CD4-positive, alpha-beta T cell treated with Interleukin-6 for 4 hours (primary cell): Measurements from ENCODE around the gene ABCB6.
"Not testable (repeated sequence)": the region's sequence is repeated elsewhere in the genome, so short reads cannot be mapped to it uniquely, and the experiment has no call there.

Experiments
- DNase-seq: peaks from one replicate; pipeline ENCODE4 v3.0.0-alpha.2; 2020; ENCODE audit warnings: mixed read lengths

Gene ABCB6

GRCh38 chr2:219213026-219213415, 5.7 kb downstream of the ABCB6 start:
- DNase-seq = no peak

GRCh38 chr2:219210886-219211362, 7.8 kb downstream of the ABCB6 start:
- no peak for DNase-seq

- DNase-seq = no peak
Observed at GRCh38 chr2:219210196-219210885, 8.4 kb downstream of the ABCB6 start.

- no peak for DNase-seq
Observed at GRCh38 chr2:219209236-219210195, 9.2 kb downstream of the ABCB6 start.

- no peak for DNase-seq
Observed at GRCh38 chr2:219207884-219208740, 10.6 kb downstream of the ABCB6 start.

GRCh38 chr2:219207134-219207883, 11.4 kb downstream of the ABCB6 start:
- DNase-seq = no peak

- DNase-seq = peak; percentile 97
Observed at GRCh38 chr2:219206328-219207133, 12.2 kb downstream of the ABCB6 start, which contains the start of gene ZFAND2B. Gene ZFAND2B (plus strand): TSS chr2:219206782. CDS start chr2:219206988, 206 bp downstream.

- DNase-seq = no peak
Observed at GRCh38 chr2:219205981-219206327, 12.8 kb downstream of the ABCB6 start.

GRCh38 chr2:219205165-219205538, 13.6 kb downstream of the ABCB6 start:
- no peak for DNase-seq

- DNase-seq = no peak
Observed at GRCh38 chr2:219204425-219205164, 14.2 kb downstream of the ABCB6 start.

- not testable (repeated sequence) for DNase-seq
Observed at GRCh38 chr2:219201331-219201730, 17.4 kb downstream of the ABCB6 start.

- DNase-seq = peak; percentile 32
Observed at GRCh38 chr2:219200502-219201326, 18.0 kb downstream of the ABCB6 start.

GRCh38 chr2:219199470-219200211, 19.1 kb downstream of the ABCB6 start:
- DNase-seq = no peak

GRCh38 chr2:219198974-219199373, 19.8 kb downstream of the ABCB6 start:
- DNase-seq = no peak

GRCh38 chr2:219197388-219197787, 21.4 kb downstream of the ABCB6 start:
- no peak for DNase-seq

- DNase-seq = no peak
Observed at GRCh38 chr2:219186754-219187456, 31.9 kb downstream of the ABCB6 start.

- no peak for DNase-seq
Observed at GRCh38 chr2:219184121-219184520, 34.6 kb downstream of the ABCB6 start.

GRCh38 chr2:219183151-219183772, 35.5 kb downstream of the ABCB6 start:
- DNase-seq = no peak
